HepG2 (cell line): Measurements from ENCODE around the gene NOXO1. TPM values are rescaled to one million over a fixed set of nuclear protein-coding genes. Genes with fewer than 3 reads are reported as not detected.

Experiments
- ATAC-seq: fragments of 200-7000 bp; cut with Tn5 transposase; 3 replicates; pipeline ENCODE4 v1.9.1; 2020; ENCODE audit warnings: mild to moderate bottlenecking, moderate library complexity
- BruUV-seq: library from RNA; stranded (reverse); fragments of 400-500 nt; replicated peaks from 2 replicates; lab custom pipeline; 2021; lab: Mats Ljungman, UMichigan
- CTCF ChIA-PET: fragments of 300-600 bp; formaldehyde crosslinking; extraction: SDS; loops from one replicate; lab custom pipeline; 2021; ENCODE audit warnings: low total read pairs, inconsistent platforms, low intra/inter-chr PET ratio; lab: Yijun Ruan, JAX
- POLR2A ChIA-PET: fragments of 350-600 bp; sonication (Branson Sonifier 250); formaldehyde crosslinking; loops from one replicate; lab custom pipeline; 2020; ENCODE audit warnings: antibody characterized with exemption, inconsistent platforms; lab: Yijun Ruan, JAX
- DNase-seq: peaks from one replicate; pipeline ENCODE4 v3.0.0-alpha.2; 2015; ENCODE audit warnings: low spot score
- FAIRE-seq: peaks from 3 replicates; lab custom pipeline; 2011; peaks lifted over from hg19 to GRCh38; lab: Jason Lieb, UNC
- H2AFZ ChIP-seq: one replicate; pipeline ENCODE4 v1.6.1; 2011; ENCODE audit warnings: low read length, inconsistent platforms
- H3K27ac ChIP-seq: fragments of 300-600 bp; 3 replicates; pipeline ENCODE4 v1.8.0; 2011; ENCODE audit warnings: mixed run types, mild to moderate bottlenecking, mixed read lengths, low read length, inconsistent platforms; ENCODE audit not compliant: insufficient read depth; ENCODE audit errors: extremely low read length
- H3K27me3 ChIP-seq, 2 experiments: fragments of 200-600 bp in 1 of 2; 2 replicates in 1 of 2; 3 replicates in 1 of 2; pipeline versions ENCODE4 v1.6.0 to v1.8.0; 2011; ENCODE audit warnings: low read length in 2 of 2, mild to moderate bottlenecking in 2 of 2, moderate library complexity in 2 of 2, inconsistent platforms in 1 of 2; ENCODE audit not compliant: insufficient read depth in 2 of 2, control insufficient read depth in 1 of 2
- H3K36me3 ChIP-seq, 2 experiments: fragments of 200-600 bp in 1 of 2; replicated peaks in 1 of 2; 2 replicates in 1 of 2; 3 replicates in 1 of 2; pipeline versions ENCODE4 v1.5.1 to v1.8.0; 2011; ENCODE audit warnings: low read length in 2 of 2, inconsistent platforms in 1 of 2; ENCODE audit not compliant: insufficient read depth in 2 of 2, control insufficient read depth in 1 of 2
- H3K4me1 ChIP-seq: 2 replicates; pipeline ENCODE4 v1.5.1; 2012; ENCODE audit warnings: low read length, inconsistent platforms; ENCODE audit not compliant: insufficient read depth
- H3K4me2 ChIP-seq: 2 replicates; pipeline ENCODE4 v1.6.0; 2011; ENCODE audit warnings: low read depth, low read length, inconsistent platforms
- H3K4me3 ChIP-seq, 3 experiments: fragments of 200-600 bp in 1 of 3; sonication (generic), shearing (Covaris generic) in 1 of 3; replicated peaks in 1 of 3; 2 replicates each; pipeline ENCODE4 v1.5.1; 2011 to 2016; ENCODE audit warnings: low read length in 3 of 3, inconsistent platforms in 2 of 3, low read depth in 2 of 3, mild to moderate bottlenecking in 2 of 3, control low read depth in 1 of 3, mixed read lengths in 1 of 3; ENCODE audit not compliant: insufficient read depth in 1 of 3
- H3K79me2 ChIP-seq: one replicate; pipeline ENCODE4 v1.6.1; 2011; ENCODE audit warnings: low read length, inconsistent platforms; ENCODE audit not compliant: insufficient read depth
- H3K9ac ChIP-seq: 2 replicates; pipeline ENCODE4 v1.6.0; 2011; ENCODE audit warnings: mild to moderate bottlenecking, low read depth, low read length, inconsistent platforms; ENCODE audit not compliant: insufficient read depth
- H3K9me3 ChIP-seq: 2 replicates; pipeline ENCODE4 v1.5.1; 2012; ENCODE audit warnings: mild to moderate bottlenecking, low read length
- H4K20me1 ChIP-seq: 2 replicates; pipeline ENCODE4 v1.6.0; 2011; ENCODE audit warnings: inconsistent platforms, mild to moderate bottlenecking, low read length, moderate library complexity; ENCODE audit not compliant: insufficient read depth
- AGO2 ChIP-seq: fragments of 200-400 bp; formaldehyde crosslinking; optimal IDR thresholded peaks from 2 replicates; pipeline ENCODE3; 2017; ENCODE audit warnings: mild to moderate bottlenecking, low read depth, low read length, moderate library complexity
- CERS6 ChIP-seq: sonication (generic); formaldehyde crosslinking; IDR thresholded peaks from 2 replicates; pipeline ENCODE4 v1.5.0; 2020; ENCODE audit warnings: missing genetic modification reagents
- HNRNPK ChIP-seq: fragments of 200-400 bp; formaldehyde crosslinking; IDR thresholded peaks from 2 replicates; pipeline ENCODE4 v1.6.1; 2018; ENCODE audit warnings: low read length, low read depth, moderate library complexity, mild to moderate bottlenecking; ENCODE audit not compliant: poor library complexity, severe bottlenecking
- POLR2A ChIP-seq, 2 experiments: IDR thresholded peaks; 2 replicates each; pipeline ENCODE4 v1.6.1; 2011; ENCODE audit warnings: low read depth in 2 of 2, low read length in 2 of 2, mild to moderate bottlenecking in 1 of 2, moderate library complexity in 1 of 2; ENCODE audit not compliant: insufficient read depth in 1 of 2
- POLR2G ChIP-seq: fragments of 200-400 bp; formaldehyde crosslinking; IDR thresholded peaks from 2 replicates; pipeline ENCODE4 v1.6.1; 2018; ENCODE audit warnings: mild to moderate bottlenecking, low read depth, low read length, moderate library complexity
- UBTF ChIP-seq: sonication (generic); formaldehyde crosslinking; IDR thresholded peaks from 2 replicates; pipeline ENCODE4 v1.4.0; 2020; ENCODE audit warnings: mild to moderate bottlenecking, missing genetic modification reagents
- ZBTB14 ChIP-seq: sonication (generic); formaldehyde crosslinking; IDR thresholded peaks from 2 replicates; pipeline ENCODE4 v1.4.0; 2020; ENCODE audit warnings: missing genetic modification reagents
- ZFP36L1 ChIP-seq: sonication (generic); formaldehyde crosslinking; IDR thresholded peaks from 2 replicates; pipeline ENCODE4 v1.8.0; 2022; ENCODE audit warnings: mild to moderate bottlenecking, missing genetic modification reagents, moderate library complexity
- ZNF121 ChIP-seq: sonication (generic); formaldehyde crosslinking; IDR thresholded peaks from 2 replicates; pipeline ENCODE4 v1.5.0; 2020; ENCODE audit warnings: mild to moderate bottlenecking, missing genetic modification reagents
- ZNF263 ChIP-seq: sonication (generic); formaldehyde crosslinking; IDR thresholded peaks from 2 replicates; pipeline ENCODE4 v1.4.0; 2020; ENCODE audit warnings: missing genetic modification reagents
- ZNF3 ChIP-seq: IDR thresholded peaks from 2 replicates; pipeline ENCODE4 v1.7.0; 2017; ENCODE audit warnings: inconsistent platforms
- ZNF772 ChIP-seq: sonication (generic); formaldehyde crosslinking; IDR thresholded peaks from 2 replicates; pipeline ENCODE4 v1.5.0; 2020; ENCODE audit warnings: mild to moderate bottlenecking, missing genetic modification reagents
- WGBS: methylation state at CpG from one replicate; pipeline ENCODE4 v1.1.6; 2017; ENCODE audit warnings: low lambda C conversion rate; 5-methylcytosine and 5-hydroxymethylcytosine counted together
- in situ Hi-C: cut with HindIII; loops from 2 replicates; pipeline ENCODE4 v1.10.0; 2017; ENCODE audit warnings: low pct_unique_long_range_greater_than_20kb; ENCODE audit not compliant: extremely low pct_ligation_motif_present
- intact Hi-C: fragments of 100-400 bp; cut with micrococcal nuclease; formaldehyde crosslinking; loops from one replicate; pipeline ENCODE4 v1.10.0; 2022; ENCODE audit not compliant: unreplicated experiment
- polyA plus RNA-seq, 8 experiments: library from polyadenylated mRNA; depleted of rRNA in 3 of 8; stranded (reverse) in 7 of 8; unstranded in 1 of 8; fragments of >200 nt; fragmentation: Illumina TruSeq in 4 of 8; extraction: Trizol in 4 of 8; gene quantifications; 2 replicates each; pipeline versions ENCODE4 v1.2.1 to v1.2.3, GENCODE V29; 2011 to 2016; ENCODE audit warnings: low read depth in 4 of 8, missing spikeins in 1 of 8, mixed read lengths in 1 of 8; ENCODE audit not compliant: insufficient read depth in 1 of 8
- total RNA-seq, 5 experiments: library from RNA; depleted of rRNA; stranded (reverse); fragments of >200 nt; fragmentation: Illumina TruSeq; extraction: Trizol; gene quantifications; 2 replicates each; pipeline ENCODE4 v1.2.3, GENCODE V29; 2016; ENCODE audit warnings: low read depth in 1 of 5

The NOXO1 gene
- total and polyA plus RNA-seq, 2 of the 13 experiments (the other 11 are each of a cell fraction or from before 2014, with no cell fraction given), result 0.69 to 1.4 TPM

GRCh38 chr16:1990101-1990350 is 8.8 kb upstream of the NOXO1 start:
- FAIRE-seq (no peak), DNase-seq (no peak), ATAC-seq (peak; percentile 5)
- POLR2A ChIA-PET, result interaction anchor here (0.8 to 2.0 kb wide), 7 partner anchors 14 to 165 kb away, joined by 3 to 13 read pairs (median 5); partner anchors contain the start of genes RPS2 and TRAF7
- in situ Hi-C loops, result no loop called here
- WGBS, result 0% methylated on average over 2 of the region's 25 CpGs
- Histone ChIP-seq H4K20me1 (no peaks in the 10 kb centered on the region), H3K79me2 (peaks cover 9% of the 10 kb centered on the region), H3K27ac (no peak overlapping the region), H3K36me3 (peaks cover 12 to 15% of the 10 kb centered on the region in 2 experiments; a peak in 4 of 5 replicates), H3K4me1 (peaks cover 68% of the 10 kb centered on the region), H3K4me3 (peak overlapping the region in 2 of 3 experiments; percentile 77 to 82; a peak in 4 of 6 replicates)
- peak; percentile 39 for TF ChIP-seq HNRNPK
- TF ChIP-seq CERS6 (CRISPR knock-in tag), result no peak
- TF ChIP-seq, all 625 proteins: peak for 1
- peak overlapping the region; percentile 95 for H3K4me2 ChIP-seq
- no peaks in the 10 kb centered on the region for H3K9me3 ChIP-seq
- CTCF ChIA-PET, result interaction anchor here (0.6 kb wide), 1 partner anchor 14 kb away, joined by 3 read pairs; no protein-coding TSS in a partner anchor
- H3K9ac ChIP-seq, result no peak overlapping the region
- peaks cover 0 to 8% of the 10 kb centered on the region in 2 experiments; a peak in 2 of 5 replicates for H3K27me3 ChIP-seq
- no TSS peak for BruUV-seq
- no peak overlapping the region for H2AFZ ChIP-seq
- intact Hi-C loops, result no loop called here

- Histone ChIP-seq H3K9ac (peak within 1 kb of the TSS; percentile 60), H3K4me1 (peaks cover 70% of the 10 kb centered on the region), H3K36me3 (peaks cover 12 to 15% of the 10 kb centered on the region in 2 experiments; a peak in 4 of 5 replicates), H4K20me1 (no peaks in the 10 kb centered on the region), H3K9me3 (no peaks in the 10 kb centered on the region), H2AFZ (no peak within 1 kb of the TSS), H3K27me3 (peaks cover 0 to 8% of the 10 kb centered on the region in 2 experiments; a peak in 2 of 5 replicates), H3K4me3 (peak within 1 kb of the TSS; percentile 60 to 82 (median 77)), H3K27ac (no peak within 1 kb of the TSS), H3K79me2 (peaks cover 13% of the 10 kb centered on the region), H3K4me2 (peak within 1 kb of the TSS; percentile 95)
- intact Hi-C loops (no loop called here), in situ Hi-C loops (no loop called here)
- no TSS peak for BruUV-seq
- DNase-seq (no peak), FAIRE-seq (no peak), ATAC-seq (peak; percentile 4)
- no CpG with 5 or more reads among the region's 67 CpGs for WGBS
- ChIA-PET CTCF (interaction anchor here (0.6 kb wide), 1 partner anchor 14 kb away, joined by 3 read pairs; no protein-coding TSS in a partner anchor), POLR2A (interaction anchor here (0.8 to 2.0 kb wide), 5 partner anchors 14 to 166 kb away, joined by 3 to 13 read pairs (median 5); partner anchors contain the start of genes RPS2 and TRAF7)
- no peak for TF ChIP-seq ZNF772 (CRISPR knock-in tag)
- no peak for TF ChIP-seq ZFP36L1
- peak; percentile 39; the same call in 1 of the 2 replicates for TF ChIP-seq UBTF (CRISPR knock-in tag)
- TF ChIP-seq POLR2G, result no peak
- 0 out of 4 replicates have a peak, but pooled peaks of 1 of the 2 experiments have one; percentile 13 for TF ChIP-seq POLR2A (IDR thresholded peaks at IDR 0.05; ENCODE audit: insufficient read depth in 1 of 2, low read depth in 2 of 2, low read length in 2 of 2)
- peak; percentile 91 for TF ChIP-seq ZNF263 (CRISPR knock-in tag)
- peak; percentile 74 for TF ChIP-seq ZBTB14 (CRISPR knock-in tag)
- no peak for TF ChIP-seq ZNF121 (CRISPR knock-in tag)
- peak; percentile 40 for TF ChIP-seq AGO2
- TF ChIP-seq ZNF3 (CRISPR knock-in tag), result no peak
Measured at GRCh38 chr16:1989209-1990100, 8.2 kb upstream of the NOXO1 start, which contains the start of gene SYNGR3. TSS of gene SYNGR3 (plus strand) at chr16:1989970. CDS start at chr16:1990103, 133 bp downstream.
